HepG2 (cell line): ENCODE results near the gene TOP2A. TPM values are rescaled to one million over a fixed set of nuclear protein-coding genes. Genes with fewer than 3 reads are reported as not detected.
A peak's percentile ranks its signal among the peaks of the same experiment; 100 is the strongest.

Experiments
- ADNP ChIP-seq: sonication (generic); formaldehyde crosslinking; IDR thresholded peaks from 2 replicates; pipeline ENCODE4 v1.4.0; 2020; ENCODE audit warnings: missing genetic modification reagents
- CENPX ChIP-seq: sonication (generic); formaldehyde crosslinking; IDR thresholded peaks from 2 replicates; pipeline ENCODE4 v1.9.0; 2021; ENCODE audit warnings: mild to moderate bottlenecking, missing genetic modification reagents, moderate library complexity
- EHMT2 ChIP-seq: fragments of 200-600 bp; sonication (generic); IDR thresholded peaks from 2 replicates; pipeline ENCODE4 v1.7.0; 2017; ENCODE audit warnings: antibody characterized with exemption, low read depth, low read length, borderline replicate concordance
- GFI1 ChIP-seq: sonication (generic); formaldehyde crosslinking; IDR thresholded peaks from 2 replicates; pipeline ENCODE4 v1.5.0; 2020; ENCODE audit warnings: missing genetic modification reagents, mild to moderate bottlenecking, borderline replicate concordance
- GPN1 ChIP-seq: sonication (generic); formaldehyde crosslinking; IDR thresholded peaks from 2 replicates; pipeline ENCODE4 v1.5.1; 2020; ENCODE audit warnings: missing genetic modification reagents, borderline replicate concordance
- HNRNPL ChIP-seq: fragments of 200-400 bp; formaldehyde crosslinking; IDR thresholded peaks from 2 replicates; pipeline ENCODE4 v1.6.1; 2017; ENCODE audit warnings: mild to moderate bottlenecking, low read depth, low read length
- LRRFIP1 ChIP-seq: sonication (generic); formaldehyde crosslinking; conservative IDR thresholded peaks from 2 replicates; pipeline ENCODE4 v1.4.0; 2020; ENCODE audit warnings: missing genetic modification reagents
- MTF1 ChIP-seq: sonication (generic); formaldehyde crosslinking; IDR thresholded peaks from 2 replicates; pipeline ENCODE4 v1.5.0; 2020; ENCODE audit warnings: missing genetic modification reagents
- MXD3 ChIP-seq: IDR thresholded peaks from 2 replicates; pipeline ENCODE4 v1.6.1; 2016; ENCODE audit warnings: mild to moderate bottlenecking, missing biosample characterization, missing genetic modification reagents
- MYNN ChIP-seq: sonication (generic); formaldehyde crosslinking; IDR thresholded peaks from 2 replicates; pipeline ENCODE4 v1.4.0; 2020; ENCODE audit warnings: mild to moderate bottlenecking, low read depth, missing genetic modification reagents
- ZFP90 ChIP-seq: sonication (generic); formaldehyde crosslinking; IDR thresholded peaks from 2 replicates; pipeline ENCODE4 v1.8.0; 2022; ENCODE audit warnings: missing genetic modification reagents, mild to moderate bottlenecking, inconsistent platforms, borderline replicate concordance
- ZNF318 ChIP-seq: sonication (generic); formaldehyde crosslinking; IDR thresholded peaks from 2 replicates; pipeline ENCODE4 v1.4.0; 2020; ENCODE audit warnings: mild to moderate bottlenecking, missing genetic modification reagents
- ZNF414 ChIP-seq: sonication (generic); formaldehyde crosslinking; IDR thresholded peaks from 2 replicates; pipeline ENCODE4 v1.5.0; 2020; ENCODE audit warnings: missing genetic modification reagents
- ZNF598 ChIP-seq: sonication (generic); formaldehyde crosslinking; IDR thresholded peaks from 2 replicates; pipeline ENCODE4 v1.5.1; 2020; ENCODE audit warnings: mild to moderate bottlenecking, missing genetic modification reagents, borderline replicate concordance
- ZNF770 ChIP-seq: sonication (generic); formaldehyde crosslinking; IDR thresholded peaks from 2 replicates; pipeline ENCODE4 v1.5.0; 2020; ENCODE audit warnings: mild to moderate bottlenecking, missing genetic modification reagents
- polyA plus RNA-seq, 8 experiments: library from polyadenylated mRNA; depleted of rRNA in 3 of 8; stranded (reverse) in 7 of 8; unstranded in 1 of 8; fragments of >200 nt; fragmentation: Illumina TruSeq in 4 of 8; extraction: Trizol in 4 of 8; gene quantifications; 2 replicates each; pipeline versions ENCODE4 v1.2.1 to v1.2.3, GENCODE V29; 2011 to 2016; ENCODE audit warnings: low read depth in 4 of 8, missing spikeins in 1 of 8, mixed read lengths in 1 of 8; ENCODE audit not compliant: insufficient read depth in 1 of 8
- total RNA-seq, 5 experiments: library from RNA; depleted of rRNA; stranded (reverse); fragments of >200 nt; fragmentation: Illumina TruSeq; extraction: Trizol; gene quantifications; 2 replicates each; pipeline ENCODE4 v1.2.3, GENCODE V29; 2016; ENCODE audit warnings: low read depth in 1 of 5

TOP2A gene
- total and polyA plus RNA-seq, 2 of the 13 experiments (the other 11 are each of a cell fraction or from before 2014, with no cell fraction given) = 108 to 327 TPM

GRCh38 chr17:40352779-40353394 is 64.8 kb downstream of the TOP2A start (continued):
- TF ChIP-seq ZNF318 (CRISPR knock-in tag) (no peak), ZFP90 (no peak), ZNF770 (CRISPR knock-in tag) (peak; percentile 46; the same call in 1 of the 2 replicates), MTF1 (CRISPR knock-in tag) (no peak), LRRFIP1 (CRISPR knock-in tag) (no peak), ADNP (CRISPR knock-in tag) (no peak), GFI1 (CRISPR knock-in tag) (peak; percentile 89), CENPX (CRISPR knock-in tag) (no peak), EHMT2 (no peak), GPN1 (no peak), ZNF414 (CRISPR knock-in tag) (peak; percentile 42; the same call in 1 of the 2 replicates), HNRNPL (no peak), ZNF598 (CRISPR knock-in tag) (0 out of 2 replicates have a peak, but pooled peaks have one; percentile 20), MYNN (peak; percentile 28; the same call in 1 of the 2 replicates), MXD3 (no peak)
